NCI-H2029 treated with DMSO at 0.1 percent for 48 hours (cell line): ENCODE measurements around the gene DEPP1.

Source experiments
- DNase-seq: peaks from one replicate; lab custom pipeline; 2025; lab: John Stamatoyannopoulos, UW

Gene DEPP1

GRCh38 chr10:44932517-44933450 is 45.8 kb downstream of the DEPP1 start:
- no peak for DNase-seq

GRCh38 chr10:44931621-44932516 is 46.7 kb downstream of the DEPP1 start:
- DNase-seq, result no peak

GRCh38 chr10:44930904-44931620 is 47.5 kb downstream of the DEPP1 start:
- DNase-seq, result no peak

- DNase-seq, result no peak
Observed at GRCh38 chr10:44929356-44930255, 49.0 kb downstream of the DEPP1 start.

- DNase-seq, result no peak
Observed at GRCh38 chr10:44928462-44928861, 50.1 kb downstream of the DEPP1 start.

- no peak for DNase-seq
Observed at GRCh38 chr10:44927352-44927751, 51.3 kb downstream of the DEPP1 start.

GRCh38 chr10:44926751-44927351 is 51.8 kb downstream of the DEPP1 start:
- DNase-seq, result no peak
